Stimulated activated CD8-positive, alpha-beta memory T cell treated with anti-CD3 and anti-CD28 coated beads, Interleukin-15, amount 100 ng/mL, for 48 hours (primary cell): ENCODE data around the gene CDH12.

Experiments
- DNase-seq, 2 donors: peaks; one replicate each; pipeline ENCODE4 v3.0.0-alpha.2; 2020; ENCODE audit warnings: low read depth in 2 of 2

CDH12 gene

GRCh38 chr5:21823076-21823574, 1030.0 kb downstream of the CDH12 start:
- DNase-seq: no peak

GRCh38 chr5:21820527-21820926, 1032.6 kb downstream of the CDH12 start:
- DNase-seq: no peak

- no peak for DNase-seq
These were observed 1034.8 kb downstream of the CDH12 start for GRCh38 chr5:21818370-21818720.

GRCh38 chr5:21817668-21818369, 1035.3 kb downstream of the CDH12 start:
- DNase-seq: no peak

- no peak for DNase-seq
These were observed 1042.3 kb downstream of the CDH12 start for GRCh38 chr5:21810737-21811316.

GRCh38 chr5:21809611-21810010, 1043.5 kb downstream of the CDH12 start:
- DNase-seq: no peak

GRCh38 chr5:21807953-21808352, 1045.2 kb downstream of the CDH12 start:
- no peak for DNase-seq

- no peak for DNase-seq
These were observed 1046.2 kb downstream of the CDH12 start for GRCh38 chr5:21806943-21807342.

GRCh38 chr5:21806271-21806670, 1046.9 kb downstream of the CDH12 start:
- no peak for DNase-seq

GRCh38 chr5:21802869-21803490, 1050.2 kb downstream of the CDH12 start:
- no peak for DNase-seq

GRCh38 chr5:21802100-21802499, 1051.0 kb downstream of the CDH12 start:
- no peak for DNase-seq

GRCh38 chr5:21792748-21793147, 1060.4 kb downstream of the CDH12 start:
- no peak for DNase-seq

- DNase-seq: no peak
These were observed 1061.8 kb downstream of the CDH12 start for GRCh38 chr5:21791304-21791703.

- DNase-seq: no peak
These were observed 1068.7 kb downstream of the CDH12 start for GRCh38 chr5:21784487-21784886.

GRCh38 chr5:21783074-21783679, 1070.0 kb downstream of the CDH12 start:
- no peak for DNase-seq

- no peak for DNase-seq
These were observed 1076.7 kb downstream of the CDH12 start for GRCh38 chr5:21776466-21776865.

- DNase-seq: no peak
These were observed 1078.3 kb downstream of the CDH12 start for GRCh38 chr5:21774801-21775200.

- no peak for DNase-seq
These were observed 1078.9 kb downstream of the CDH12 start for GRCh38 chr5:21774281-21774680.

GRCh38 chr5:21773456-21773855, 1079.7 kb downstream of the CDH12 start:
- DNase-seq: no peak

GRCh38 chr5:21765406-21765805, 1087.7 kb downstream of the CDH12 start:
- no peak for DNase-seq

- no peak for DNase-seq
These were observed 1114.0 kb downstream of the CDH12 start for GRCh38 chr5:21739096-21739495.

- DNase-seq: no peak
These were observed 1129.6 kb downstream of the CDH12 start for GRCh38 chr5:21723500-21723899.
